WTC11 (cell line): ENCODE results near the gene SNX24.

Experiments
- ATF2 ChIP-seq: sonication (generic); formaldehyde crosslinking; IDR thresholded peaks from 2 replicates; pipeline ENCODE4 v1.8.1; 2022; ENCODE audit warnings: low read depth, missing genetic modification reagents, borderline replicate concordance
- FOXJ3 ChIP-seq: sonication (generic); formaldehyde crosslinking; IDR thresholded peaks from 2 replicates; pipeline ENCODE4 v1.9.0; 2021; ENCODE audit warnings: missing genetic modification reagents, mild to moderate bottlenecking, borderline replicate concordance
- FOXK1 ChIP-seq: sonication (generic); formaldehyde crosslinking; IDR thresholded peaks from 2 replicates; pipeline ENCODE4 v1.8.0; 2022; ENCODE audit warnings: mild to moderate bottlenecking, moderate library complexity, missing genetic modification reagents
- ZNF317 ChIP-seq: sonication (generic); formaldehyde crosslinking; IDR thresholded peaks from 2 replicates; pipeline ENCODE4 v1.8.1; 2023; ENCODE audit warnings: low read depth, mild to moderate bottlenecking, moderate library complexity, missing genetic modification reagents, borderline replicate concordance
- TF ChIP-seq, protein P1 (sequence below): fragments of 200-600 bp; IDR thresholded peaks from 2 replicates; pipeline ENCODE4 v1.8.0; 2022; ENCODE audit warnings: antibody characterized with exemption

- TF ChIP-seq FOXJ3 (CRISPR knock-in tag), result no peak
- no peak for TF ChIP-seq ATF2 (CRISPR knock-in tag)
- TF ChIP-seq, protein P1, sequence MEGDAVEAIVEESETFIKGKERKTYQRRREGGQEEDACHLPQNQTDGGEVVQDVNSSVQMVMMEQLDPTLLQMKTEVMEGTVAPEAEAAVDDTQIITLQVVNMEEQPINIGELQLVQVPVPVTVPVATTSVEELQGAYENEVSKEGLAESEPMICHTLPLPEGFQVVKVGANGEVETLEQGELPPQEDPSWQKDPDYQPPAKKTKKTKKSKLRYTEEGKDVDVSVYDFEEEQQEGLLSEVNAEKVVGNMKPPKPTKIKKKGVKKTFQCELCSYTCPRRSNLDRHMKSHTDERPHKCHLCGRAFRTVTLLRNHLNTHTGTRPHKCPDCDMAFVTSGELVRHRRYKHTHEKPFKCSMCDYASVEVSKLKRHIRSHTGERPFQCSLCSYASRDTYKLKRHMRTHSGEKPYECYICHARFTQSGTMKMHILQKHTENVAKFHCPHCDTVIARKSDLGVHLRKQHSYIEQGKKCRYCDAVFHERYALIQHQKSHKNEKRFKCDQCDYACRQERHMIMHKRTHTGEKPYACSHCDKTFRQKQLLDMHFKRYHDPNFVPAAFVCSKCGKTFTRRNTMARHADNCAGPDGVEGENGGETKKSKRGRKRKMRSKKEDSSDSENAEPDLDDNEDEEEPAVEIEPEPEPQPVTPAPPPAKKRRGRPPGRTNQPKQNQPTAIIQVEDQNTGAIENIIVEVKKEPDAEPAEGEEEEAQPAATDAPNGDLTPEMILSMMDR, result no peak
- no peak for TF ChIP-seq FOXK1 (CRISPR knock-in tag)
- no peak for TF ChIP-seq ZNF317 (CRISPR knock-in tag)
Measured at GRCh38 chr5:122967625-122968024, 122.2 kb downstream of the SNX24 start.
